Cardiac septum (tissue), 1 donor: Measurements from ENCODE around the gene SLC2A11. TPM values are rescaled to one million over a fixed set of nuclear protein-coding genes. Genes with fewer than 3 reads are reported as not detected.
"Not testable (repeated sequence)": the region's sequence is repeated elsewhere in the genome, so short reads cannot be mapped to it uniquely, and the experiment has no call there.

Source experiments
- DNase-seq: peaks from one replicate; pipeline ENCODE4 v3.0.0-alpha.2; 2020; ENCODE audit warnings: low spot score
- intact Hi-C: fragments of 100-400 bp; cut with DNase I; formaldehyde crosslinking; loops from one replicate; pipeline ENCODE4 v1.14.0; 2022
- total RNA-seq: library from RNA; stranded (reverse); fragmentation: NEBNext Ultra II Directional; extraction: Animal tissue kit (Norgen Biotek cat#: 25700); gene quantifications from one replicate; pipeline ENCODE4 v1.2.1, GENCODE V29; 2021
- donor health status: DM: no; HTN: no; CAD: no.

The SLC2A11 gene
- total RNA-seq, 1 donor from 2014 or later: 19.7 TPM

GRCh38 chr22:23900227-23900626 is 42.6 kb downstream of the SLC2A11 start:
- DNase-seq, intact Hi-C loops: not testable (repeated sequence)

GRCh38 chr22:23901600-23901999 is 43.9 kb downstream of the SLC2A11 start:
- intact Hi-C loops: no loop called here
- DNase-seq: no peak

DNA sequence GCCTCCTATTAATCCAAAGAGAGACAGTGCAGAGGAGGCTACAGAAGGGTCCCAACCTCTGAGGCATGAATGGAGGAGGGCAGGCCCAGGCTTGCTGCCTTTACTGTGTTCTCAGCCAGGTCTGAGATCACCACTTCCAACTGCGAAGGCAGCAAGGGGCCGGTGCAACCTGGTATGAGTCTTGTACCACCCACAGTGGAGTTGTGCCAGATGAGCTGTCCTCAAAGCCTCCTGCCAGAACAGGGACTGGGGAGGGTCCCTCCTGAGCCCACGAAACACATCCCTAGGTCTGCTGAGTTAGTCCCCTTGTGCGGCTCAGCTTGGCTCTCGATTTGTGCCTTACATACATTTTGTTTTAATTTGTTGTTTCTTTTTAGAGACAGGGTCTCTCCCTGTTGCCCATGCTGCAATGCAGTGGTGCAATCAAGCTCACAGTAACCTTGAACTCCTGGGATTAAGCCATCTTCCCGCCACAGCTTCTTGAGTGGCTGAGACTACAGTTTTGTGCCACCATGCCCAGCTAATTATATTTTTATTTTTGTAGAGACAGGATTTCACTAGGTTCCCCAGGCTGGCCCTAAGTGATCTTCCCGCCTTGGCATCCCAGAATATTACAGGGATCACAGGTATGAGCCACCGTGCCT is 45.8 kb downstream of the SLC2A11 start:
- intact Hi-C loops: no loop called here
- DNase-seq: no peak

DNA sequence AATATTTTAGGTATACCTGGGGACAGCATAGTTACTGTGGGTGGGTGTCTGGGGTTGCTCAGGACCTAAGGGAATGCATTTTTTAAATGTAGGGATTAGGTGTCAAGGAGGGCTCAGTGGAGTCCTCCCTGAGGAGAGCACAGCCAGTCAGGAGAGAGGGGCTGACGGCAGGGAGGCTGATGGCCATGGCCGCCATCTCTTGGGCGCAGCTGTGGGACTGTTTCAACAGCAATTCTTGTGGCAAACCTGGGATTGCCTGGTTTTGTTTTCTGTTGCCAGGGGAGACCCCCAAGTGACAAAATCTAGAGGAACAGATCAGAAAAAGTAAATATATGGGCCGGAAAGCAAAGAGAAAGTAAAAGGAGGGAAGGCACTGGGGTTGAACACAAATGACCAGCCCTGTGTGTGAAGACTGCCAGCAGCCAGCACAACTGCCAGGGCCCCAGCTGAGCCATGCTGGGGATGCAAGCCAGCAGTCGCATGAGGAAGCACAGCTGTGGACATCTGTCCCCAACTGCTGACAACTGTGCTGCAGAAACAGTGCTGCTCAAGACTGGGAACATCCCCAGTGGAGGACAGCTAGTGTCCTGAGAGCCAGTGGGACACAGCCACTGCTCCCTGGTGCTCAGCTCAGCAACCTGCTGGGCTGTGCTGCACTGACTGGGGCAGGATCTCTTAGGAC is 47.0 kb downstream of the SLC2A11 start:
- no peak for DNase-seq
- intact Hi-C loops: no loop called here

- DNase-seq: no peak
- intact Hi-C loops: no loop called here
Observed at GRCh38 chr22:23906641-23907040, 49.0 kb downstream of the SLC2A11 start.

- intact Hi-C loops, DNase-seq: not testable (repeated sequence)
Observed at GRCh38 chr22:23907423-23907822, 49.7 kb downstream of the SLC2A11 start.

DNA sequence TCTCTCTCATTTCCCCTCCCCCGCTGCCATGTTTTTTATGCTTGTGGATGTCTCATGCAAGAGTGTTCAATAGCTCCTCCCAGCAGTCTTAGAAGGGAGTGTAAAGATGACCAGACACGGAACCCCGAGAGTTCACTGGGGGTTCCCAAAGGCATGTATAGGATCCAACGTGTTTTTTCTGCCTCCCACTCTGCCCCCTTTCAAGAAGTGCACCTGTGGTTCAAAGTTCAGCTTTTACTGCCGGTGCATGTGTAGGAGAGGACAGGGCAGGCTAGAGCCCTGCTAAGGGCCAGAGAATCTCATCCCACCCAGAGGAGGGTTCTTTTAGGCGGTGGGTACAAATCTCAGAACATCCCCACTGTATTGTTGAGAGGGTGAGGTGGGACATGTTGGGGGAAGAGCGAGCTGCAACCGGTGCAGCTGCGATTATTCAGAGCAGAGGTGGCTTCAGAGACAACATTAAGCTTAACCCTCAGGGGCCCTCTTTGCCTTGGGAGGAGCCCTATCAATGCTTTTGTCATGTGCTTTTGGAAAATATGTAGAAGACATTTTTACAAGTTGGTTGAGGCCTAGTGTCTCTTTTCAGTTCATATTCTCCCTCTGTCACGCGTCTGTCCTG is 51.0 kb downstream of the SLC2A11 start:
- intact Hi-C loops: no loop called here
- DNase-seq: no peak

- DNase-seq: no peak
- intact Hi-C loops: no loop called here
Observed at GRCh38 chr22:23909296-23909898, 51.7 kb downstream of the SLC2A11 start.

GRCh38 chr22:23910496-23911190 is 53.0 kb downstream of the SLC2A11 start:
- intact Hi-C loops: loop anchor here (5.0 kb wide), 1 partner anchor 48 kb away; no protein-coding TSS in a partner anchor

DNA sequence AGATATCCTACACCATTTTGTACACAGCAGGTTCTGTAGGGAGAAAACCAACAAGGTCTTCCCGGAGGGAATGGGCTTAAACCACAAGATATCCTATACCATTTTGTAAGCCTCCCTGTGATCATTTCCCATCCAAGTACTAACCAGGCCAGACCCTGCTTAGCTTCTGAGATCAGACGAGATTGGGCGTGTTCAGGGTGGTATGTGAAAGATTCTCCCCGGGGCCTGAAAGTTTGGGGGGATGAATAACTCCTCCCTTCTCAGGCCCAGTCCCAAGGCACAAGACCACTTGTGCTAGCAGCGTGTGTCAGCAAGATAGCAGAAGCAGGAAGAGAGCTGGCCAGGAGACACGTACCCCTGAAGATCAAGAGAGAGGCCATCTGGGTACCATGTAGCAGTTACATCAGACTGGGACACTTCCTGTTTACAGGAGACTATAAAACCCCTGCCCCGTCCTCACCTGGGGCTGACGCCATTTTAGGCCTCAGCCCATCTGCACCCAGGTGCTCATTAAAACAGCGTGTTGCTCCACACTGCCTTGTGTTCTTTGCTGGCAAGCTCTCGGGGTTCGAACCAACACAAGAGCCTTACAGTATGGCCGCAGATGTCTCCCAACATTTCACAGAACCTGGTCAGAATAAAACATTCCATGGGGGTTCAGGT is 53.8 kb downstream of the SLC2A11 start:
- intact Hi-C loops: loop anchor here (5.0 kb wide), 1 partner anchor 49 kb away; no protein-coding TSS in a partner anchor
- DNase-seq: no peak

More at GRCh38 chr22:23910496-23911190, 53.0 kb downstream of the SLC2A11 start:
- DNase-seq: no peak

DNA sequence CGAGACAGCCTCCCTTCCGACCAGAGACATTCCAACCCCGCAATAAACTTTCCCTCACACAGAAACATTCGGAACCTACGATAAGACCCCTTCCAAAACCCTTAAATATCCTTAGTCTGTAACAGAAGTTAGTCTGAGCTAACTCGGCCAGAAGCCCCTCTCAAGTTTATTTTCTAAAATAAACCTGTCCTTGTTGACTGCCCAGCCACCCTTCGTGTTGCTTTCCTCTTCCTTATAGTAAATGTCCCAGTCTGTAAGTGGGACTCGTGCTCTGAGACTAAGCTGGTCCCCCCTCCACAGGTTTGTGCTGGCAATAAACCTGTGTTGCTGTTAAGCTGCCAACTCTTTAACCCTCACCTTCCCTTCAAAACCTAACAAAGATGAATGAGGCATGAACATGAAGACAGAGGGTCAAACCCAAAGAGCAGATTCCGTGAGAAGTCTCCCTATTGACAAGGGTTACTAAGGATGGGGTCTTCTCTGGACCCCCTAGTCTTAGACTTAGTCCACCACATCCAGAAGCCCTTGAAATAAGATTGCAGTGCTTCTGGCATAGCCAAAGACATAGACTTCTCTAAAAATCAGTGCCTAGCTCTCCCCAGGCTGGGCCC is 54.7 kb downstream of the SLC2A11 start:
- no peak for DNase-seq

DNA sequence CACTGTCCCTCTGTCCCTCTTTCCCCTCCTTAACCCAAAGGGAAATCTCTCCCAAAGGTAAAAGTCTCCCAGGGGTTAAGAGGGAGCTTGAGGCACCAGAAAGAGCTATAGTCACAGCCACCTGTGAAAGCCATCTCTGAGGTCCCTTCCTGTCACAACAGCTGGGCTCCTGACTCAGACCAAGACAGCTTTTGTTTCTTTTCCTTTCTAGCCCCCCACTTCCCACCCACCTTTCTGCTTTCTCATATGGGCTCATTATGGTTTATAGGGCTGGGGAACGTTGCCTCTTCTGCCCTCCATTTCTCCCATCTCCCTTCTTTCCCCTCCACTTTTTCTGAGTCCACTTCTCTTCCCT is 55.6 kb downstream of the SLC2A11 start:
- intact Hi-C loops: loop anchor here (5.0 kb wide), 1 partner anchor 51 kb away; no protein-coding TSS in a partner anchor
- no peak for DNase-seq

More for the DNA sequence above, 54.7 kb downstream of the SLC2A11 start:
- intact Hi-C loops: loop anchor here (5.0 kb wide), 1 partner anchor 50 kb away; no protein-coding TSS in a partner anchor

DNA sequence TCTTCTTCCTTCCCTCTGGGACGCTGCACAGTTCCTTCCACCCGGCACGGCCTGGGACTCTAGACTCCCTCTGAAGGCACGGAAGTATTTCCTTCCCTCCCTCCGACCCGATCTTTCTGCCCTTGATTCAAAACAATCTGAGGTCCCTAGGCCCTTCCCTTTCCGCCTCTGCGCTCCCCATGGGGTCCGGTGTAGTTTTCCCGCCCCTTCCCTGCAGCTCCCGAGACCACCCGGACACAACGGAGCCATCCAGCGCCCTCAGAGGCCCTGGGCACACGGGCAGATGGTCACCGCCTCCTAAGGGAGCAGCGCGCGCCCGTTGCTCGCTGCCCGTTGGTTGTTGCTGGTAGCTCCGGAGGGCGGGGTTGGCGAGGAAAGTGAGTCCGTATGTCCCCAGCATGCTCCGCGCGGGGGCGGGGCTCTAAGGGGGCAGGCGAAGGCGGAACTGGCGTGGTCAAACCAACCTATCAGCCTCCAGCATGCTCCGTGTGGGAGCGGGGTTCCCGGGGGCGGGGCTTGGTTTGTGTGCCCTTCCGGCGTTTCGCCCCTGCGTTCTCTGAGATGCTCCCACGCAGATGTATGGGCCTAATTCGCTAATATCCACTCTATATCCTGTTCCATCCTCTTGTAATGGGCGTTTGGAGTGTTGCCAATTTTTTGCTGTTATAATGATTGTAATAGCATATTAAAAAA is 56.1 kb downstream of the SLC2A11 start:
- DNase-seq: peak; percentile 100
- intact Hi-C loops: loop anchor here (5.0 kb wide), 1 partner anchor 52 kb away; no protein-coding TSS in a partner anchor

DNA sequence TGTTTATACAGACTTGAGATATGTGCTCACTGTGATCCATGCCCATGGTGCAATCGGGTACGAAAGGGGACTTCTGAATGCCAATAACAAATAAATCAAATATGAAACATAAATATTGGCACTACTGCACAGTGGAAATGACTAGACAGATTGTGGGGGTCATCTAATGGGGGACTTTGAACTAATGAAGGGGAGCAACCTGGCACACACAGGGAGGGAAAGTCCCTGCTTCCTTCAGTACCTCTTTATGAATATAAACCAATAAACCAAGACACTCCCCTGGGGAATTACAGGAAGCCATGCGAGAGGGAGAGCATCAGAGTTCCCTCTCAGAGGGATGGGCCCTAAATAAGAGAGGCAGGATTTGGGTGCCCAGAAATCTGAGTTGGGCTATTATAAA is 57.6 kb downstream of the SLC2A11 start:
- intact Hi-C loops: no loop called here
- DNase-seq: no peak

GRCh38 chr22:23920267-23920611 is 62.6 kb downstream of the SLC2A11 start:
- intact Hi-C loops, DNase-seq: not testable (repeated sequence)

DNA sequence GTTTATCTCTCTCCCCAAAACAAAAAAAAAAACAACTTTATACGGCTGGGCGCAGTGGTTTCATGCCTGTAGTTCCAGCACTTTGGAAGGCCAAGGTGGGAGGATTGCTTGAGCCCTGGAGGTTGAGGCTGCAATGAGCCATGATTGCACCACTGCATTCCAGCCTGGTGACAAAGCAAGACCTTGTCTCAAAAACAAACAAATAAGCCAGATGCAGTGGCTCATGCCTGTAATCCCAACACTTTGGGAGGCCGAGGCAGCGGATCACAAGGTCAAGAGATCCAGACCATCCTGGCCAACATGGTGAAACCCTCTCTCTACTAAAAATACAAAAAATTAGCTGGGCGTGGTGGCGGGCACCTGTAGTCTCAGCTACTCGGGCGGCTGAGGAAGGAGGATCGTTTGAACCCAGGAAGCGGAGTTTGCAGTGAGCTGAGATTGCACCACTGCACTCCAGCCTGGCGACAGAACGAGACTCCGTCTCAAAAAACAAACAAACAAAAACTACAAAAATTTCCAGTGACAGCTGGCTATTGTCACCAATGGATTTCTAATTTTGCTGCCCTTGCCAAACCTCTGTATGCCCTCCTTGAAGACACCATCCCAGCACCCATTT is 64.0 kb downstream of the SLC2A11 start:
- DNase-seq, intact Hi-C loops: not testable (repeated sequence)

- no peak for DNase-seq
- intact Hi-C loops: no loop called here
Observed at GRCh38 chr22:23922921-23923320, 65.2 kb downstream of the SLC2A11 start.
